HG02885 (cell line): ENCODE results near the gene SUFU.
A peak's percentile ranks its signal among the peaks of the same experiment; 100 is the strongest.
"Not testable (repeated sequence)": the region's sequence is repeated elsewhere in the genome, so short reads cannot be mapped to it uniquely, and the experiment has no call there.

Source experiments
- ATAC-seq: cut with Tn5 transposase; IDR thresholded peaks from one replicate; pipeline ENCODE4 v1.9.1; 2021; ENCODE audit warnings: mild to moderate bottlenecking; ENCODE audit not compliant: unreplicated experiment, poor library complexity

The SUFU gene

GRCh38 chr10:102476466-102477141, 27.2 kb upstream of the SUFU start:
- ATAC-seq, result no peak

GRCh38 chr10:102479651-102480050, 24.1 kb upstream of the SUFU start:
- no peak for ATAC-seq

GRCh38 chr10:102480396-102480795, 23.4 kb upstream of the SUFU start:
- ATAC-seq, result no peak

- ATAC-seq, result no peak
These were observed 19.8 kb upstream of the SUFU start for GRCh38 chr10:102484021-102484420.

GRCh38 chr10:102485093-102485784, 18.5 kb upstream of the SUFU start:
- ATAC-seq, result no peak

- no peak for ATAC-seq
These were observed 12.6 kb upstream of the SUFU start for GRCh38 chr10:102491136-102491535.

- no peak for ATAC-seq
These were observed 11.3 kb upstream of the SUFU start for GRCh38 chr10:102492344-102492939.

- no peak for ATAC-seq
These were observed 10.8 kb upstream of the SUFU start for GRCh38 chr10:102492983-102493382.

GRCh38 chr10:102493771-102494170, 10.0 kb upstream of the SUFU start:
- no peak for ATAC-seq

GRCh38 chr10:102497545-102497944, 6.2 kb upstream of the SUFU start:
- no peak for ATAC-seq

- ATAC-seq, result no peak
These were observed 4.4 kb upstream of the SUFU start for GRCh38 chr10:102499356-102499755.

- ATAC-seq, result not testable (repeated sequence)
These were observed 3.1 kb upstream of the SUFU start for GRCh38 chr10:102500686-102501085.

- ATAC-seq, result no peak
These were observed 2.4 kb upstream of the SUFU start for GRCh38 chr10:102501201-102502028.

- peak; percentile 76 for ATAC-seq
These were observed 1.8 kb upstream of the SUFU start for GRCh38 chr10:102502029-102502336.

- peak; percentile 52 for ATAC-seq
These were observed 1.2 kb upstream of the SUFU start, which contains the start of gene ACTR1A for GRCh38 chr10:102502337-102503151. Gene ACTR1A (minus strand): TSS chr10:102502712. CDS start chr10:102502647, 65 bp downstream.

- no peak for ATAC-seq
These were observed 605 bp downstream of the SUFU start for GRCh38 chr10:102504179-102504975.

- no peak for ATAC-seq
These were observed 1.2 kb downstream of the SUFU start for GRCh38 chr10:102504976-102505300.

GRCh38 chr10:102505462-102506115, 1.8 kb downstream of the SUFU start:
- no peak for ATAC-seq

- ATAC-seq, result no peak
These were observed 3.7 kb downstream of the SUFU start for GRCh38 chr10:102507521-102507920.
